Activated CD8-positive, alpha-beta T cell treated with anti-CD3 and anti-CD28 coated beads, Interleukin-2, amount 10 ng/mL, durations not matched to agents 7 days and 5 days (primary cell): ENCODE results near the gene VWA7. TPM values are rescaled to one million over a fixed set of nuclear protein-coding genes. Genes with fewer than 3 reads are reported as not detected.

Experiments
- ATAC-seq: fragments of 150-1000 bp; cut with Tn5 transposase; one replicate; pipeline ENCODE4 v1.10.0; 2021; ENCODE audit warnings: moderate library complexity
- CTCF ChIA-PET: fragments of 350-600 bp; sonication (Branson Sonifier 250); formaldehyde crosslinking; loops from one replicate; lab custom pipeline; 2021; ENCODE audit warnings: antibody characterized with exemption; lab: Charles Lee
- POLR2A ChIA-PET: fragments of 350-600 bp; sonication (Branson Sonifier 250); formaldehyde crosslinking; loops from one replicate; lab custom pipeline; 2021; ENCODE audit warnings: antibody characterized with exemption; lab: Charles Lee
- DNase-seq: peaks from one replicate; pipeline ENCODE4 v3.0.0-alpha.2; 2020
- H3K27ac Mint-ChIP-seq: one replicate; pipeline ENCODE4 v1.8.0; 2021; ENCODE audit warnings: mild to moderate bottlenecking, mixed read lengths
- H3K27me3 Mint-ChIP-seq: one replicate; pipeline ENCODE4 v1.8.0; 2021; ENCODE audit warnings: low read depth, mixed read lengths
- H3K36me3 Mint-ChIP-seq: one replicate; pipeline ENCODE4 v1.8.0; 2021; ENCODE audit warnings: low read depth, mixed read lengths
- H3K4me1 Mint-ChIP-seq: one replicate; pipeline ENCODE4 v1.8.0; 2021; ENCODE audit warnings: low read depth, mixed read lengths
- H3K4me3 Mint-ChIP-seq: one replicate; pipeline ENCODE4 v1.8.0; 2021; ENCODE audit warnings: mild to moderate bottlenecking, mixed read lengths
- H3K9me3 Mint-ChIP-seq: one replicate; pipeline ENCODE4 v1.8.0; 2022; ENCODE audit warnings: mixed read lengths; ENCODE audit not compliant: insufficient read depth
- total RNA-seq, 2 experiments: library from RNA; stranded (reverse); gene quantifications; one replicate each; pipeline ENCODE4 v1.2.3, GENCODE V29; 2021

VWA7 gene
- total RNA-seq, 2 experiments from 2014 or later = 6.4 to 6.6 TPM

DNA sequence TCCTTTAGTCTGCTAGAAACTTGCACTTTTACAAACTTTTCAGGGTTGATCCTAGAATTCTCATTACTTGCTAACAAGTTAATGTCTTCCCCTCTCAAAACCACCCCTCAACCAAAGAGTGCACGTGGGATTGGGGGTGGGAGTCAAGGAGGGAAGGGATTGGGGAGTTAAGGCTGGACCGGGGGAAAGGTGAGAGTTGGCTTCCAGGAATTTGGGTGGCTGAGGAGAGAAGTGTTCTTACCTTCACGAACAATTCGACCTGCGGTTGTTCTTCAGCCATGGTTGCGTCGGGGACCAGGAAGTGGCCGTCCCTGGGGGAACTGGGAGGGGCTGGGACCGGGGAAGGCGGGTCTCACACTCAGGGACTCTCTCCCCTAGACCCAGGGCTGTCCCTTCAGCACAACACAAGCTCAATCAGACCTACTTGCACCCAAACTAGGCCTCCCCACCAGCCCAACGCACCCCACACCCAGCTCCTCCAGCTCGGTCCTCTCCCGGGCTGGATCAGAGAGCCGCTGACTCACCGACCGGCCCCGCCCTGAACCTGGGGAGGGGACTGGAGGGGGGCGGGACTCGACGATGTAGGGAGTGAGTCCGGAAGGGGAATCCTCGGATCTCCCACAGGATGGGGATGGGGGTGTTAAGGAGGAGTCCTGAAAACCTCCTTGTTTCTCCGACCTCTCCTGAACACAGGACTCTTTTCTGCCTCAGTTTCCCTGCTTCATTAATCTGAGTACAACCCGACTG is 40.9 kb downstream of the VWA7 start, which contains the start of gene CLIC1:
Gene CLIC1 (minus strand): TSS at position 510 of the 747 bp plus-strand sequence. CDS start 230 bp downstream, at position 280.
- H3K4me3 Mint-ChIP-seq = peak within 1 kb of the TSS; percentile 92
- ATAC-seq (peak; percentile 43), DNase-seq (peak; percentile 89)
- H3K27ac Mint-ChIP-seq = peak within 1 kb of the TSS; percentile 96
- CTCF ChIA-PET = interaction anchor here (1.1 to 9.7 kb wide), 6 partner anchors 9 to 95 kb away, joined by 4 to 118 read pairs (median 12); partner anchors contain the start of genes HSPA1B and LSM2
- H3K27me3 Mint-ChIP-seq = no peaks in the 10 kb centered on the region
- H3K9me3 Mint-ChIP-seq = no peaks in the 10 kb centered on the region
- POLR2A ChIA-PET = interaction anchor here (0.5 to 5.6 kb wide), 26 partner anchors 11 to 1402 kb away, joined by 3 to 37 read pairs (median 4); partner anchors contain the start of genes ABHD16A, C6orf47, HSPA1A and HSPA1B
- peaks cover 49% of the 10 kb centered on the region for H3K36me3 Mint-ChIP-seq
- peaks cover 71% of the 10 kb centered on the region for H3K4me1 Mint-ChIP-seq

- ChIA-PET CTCF (interaction anchor here (0.7 to 9.7 kb wide), 6 partner anchors 31 to 97 kb away, joined by 3 to 118 read pairs (median 5); partner anchors contain the start of gene HSPA1B), POLR2A (interaction anchor here (0.7 to 5.1 kb wide), 13 partner anchors 11 to 1633 kb away, joined by 3 to 33 read pairs (median 4); partner anchors contain the start of genes ABHD16A, GPANK1, HSPA1B and MPIG6B)
- H3K4me1 Mint-ChIP-seq = peaks cover 75% of the 10 kb centered on the region
- DNase-seq (peak; percentile 79), ATAC-seq (peak; percentile 26)
- peaks cover 58% of the 10 kb centered on the region for H3K36me3 Mint-ChIP-seq
- no peaks in the 10 kb centered on the region for H3K9me3 Mint-ChIP-seq
- peak overlapping the region; percentile 96 for H3K27ac Mint-ChIP-seq
- H3K27me3 Mint-ChIP-seq = no peaks in the 10 kb centered on the region
- peak overlapping the region; percentile 92 for H3K4me3 Mint-ChIP-seq
Measured at GRCh38 chr6:31734821-31735406, 42.2 kb downstream of the VWA7 start.

GRCh38 chr6:31734247-31734820 is 42.8 kb downstream of the VWA7 start:
- CTCF ChIA-PET = interaction anchor here (0.7 to 9.7 kb wide), 4 partner anchors 31 to 56 kb away, joined by 3 to 118 read pairs (median 3); no protein-coding TSS in a partner anchor
- no peak for ATAC-seq
- H3K27ac Mint-ChIP-seq = peak overlapping the region; percentile 96
- H3K27me3 Mint-ChIP-seq = no peaks in the 10 kb centered on the region
- H3K9me3 Mint-ChIP-seq = no peaks in the 10 kb centered on the region
- no peak for DNase-seq
- POLR2A ChIA-PET = interaction anchor here (0.7 to 5.1 kb wide), 5 partner anchors 11 to 93 kb away, joined by 3 to 33 read pairs (median 5); partner anchors contain the start of genes GPANK1, HSPA1B, MPIG6B and VARS1
- peaks cover 74% of the 10 kb centered on the region for H3K4me1 Mint-ChIP-seq
- H3K36me3 Mint-ChIP-seq = peaks cover 59% of the 10 kb centered on the region
- H3K4me3 Mint-ChIP-seq = peak overlapping the region; percentile 92

- peak overlapping the region; percentile 96 for H3K27ac Mint-ChIP-seq
- ChIA-PET POLR2A (interaction anchor here (5.1 kb wide), 1 partner anchor 94 kb away, joined by 33 read pairs; the partner anchor contains the start of gene HSPA1B), CTCF (interaction anchor here (2.2 kb wide), 1 partner anchor 97 kb away, joined by 10 read pairs; no protein-coding TSS in a partner anchor)
- peaks cover 74% of the 10 kb centered on the region for H3K4me1 Mint-ChIP-seq
- H3K9me3 Mint-ChIP-seq = no peaks in the 10 kb centered on the region
- no peak for ATAC-seq
- DNase-seq = no peak
- peaks cover 64% of the 10 kb centered on the region for H3K36me3 Mint-ChIP-seq
- no peaks in the 10 kb centered on the region for H3K27me3 Mint-ChIP-seq
- H3K4me3 Mint-ChIP-seq = peak overlapping the region; percentile 92
Measured at GRCh38 chr6:31733734-31734133, 43.4 kb downstream of the VWA7 start.

GRCh38 chr6:31732029-31732428 is 45.1 kb downstream of the VWA7 start:
- Mint-ChIP-seq H3K36me3 (peaks cover 78% of the 10 kb centered on the region), H3K4me1 (peaks cover 72% of the 10 kb centered on the region), H3K27ac (peak overlapping the region; percentile 49), H3K9me3 (no peaks in the 10 kb centered on the region), H3K4me3 (peak overlapping the region; percentile 8), H3K27me3 (no peaks in the 10 kb centered on the region)
- DNase-seq = no peak
- ChIA-PET POLR2A (interaction anchor here (0.6 to 7.2 kb wide), 3 partner anchors 7 to 99 kb away, joined by 4 to 83 read pairs (median 4); partner anchors contain the start of gene MSH5), CTCF (interaction anchor here (1.0 to 2.2 kb wide), 3 partner anchors 64 to 98 kb away, joined by 3 to 10 read pairs (median 3); partner anchors contain the start of gene VARS1)
- no peak for ATAC-seq

DNA sequence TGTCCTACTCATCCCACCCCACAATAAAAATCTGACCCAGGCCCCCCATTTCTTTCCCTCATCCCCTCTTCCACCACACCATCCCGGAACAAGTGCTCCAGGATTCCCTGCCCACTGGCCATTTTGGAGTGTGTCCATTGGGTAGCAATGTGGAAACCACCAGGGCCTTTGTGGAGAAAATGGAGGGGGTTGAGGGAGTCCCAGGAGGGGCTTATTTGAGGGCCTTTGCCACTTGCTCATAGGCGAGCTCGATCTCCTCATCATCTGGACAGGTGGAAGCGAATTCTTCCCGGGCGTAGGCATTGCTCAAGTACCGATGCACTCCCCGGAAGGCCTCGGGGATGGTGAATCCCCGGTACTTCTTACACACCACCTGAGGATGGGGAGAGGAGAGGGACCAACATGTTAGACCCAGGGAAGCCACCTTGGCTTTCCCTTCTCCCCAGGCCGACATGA is 46.5 kb downstream of the VWA7 start:
- CTCF ChIA-PET = interaction anchor here (0.7 to 4.9 kb wide), 13 partner anchors 8 to 102 kb away, joined by 3 to 38 read pairs (median 7); partner anchors contain the start of genes HSPA1B, LSM2, MSH5 and VARS1
- H3K27ac Mint-ChIP-seq = peak overlapping the region; percentile 90
- H3K36me3 Mint-ChIP-seq = peaks cover 86% of the 10 kb centered on the region
- H3K9me3 Mint-ChIP-seq = no peaks in the 10 kb centered on the region
- ATAC-seq (no peak), DNase-seq (no peak)
- peak overlapping the region; percentile 95 for H3K4me3 Mint-ChIP-seq
- POLR2A ChIA-PET = interaction anchor here (1.1 to 7.2 kb wide), 7 partner anchors 9 to 100 kb away, joined by 3 to 83 read pairs (median 5); partner anchors contain the start of genes HSPA1L, LY6G6C, MSH5 and VARS1
- no peaks in the 10 kb centered on the region for H3K27me3 Mint-ChIP-seq
- peaks cover 79% of the 10 kb centered on the region for H3K4me1 Mint-ChIP-seq

- POLR2A ChIA-PET = interaction anchor here (0.7 to 7.2 kb wide), 9 partner anchors 9 to 133 kb away, joined by 3 to 83 read pairs (median 4); partner anchors contain the start of genes BAG6, HSPA1L, LY6G6C and MSH5
- DNase-seq = peak; percentile 75
- peak overlapping the region; percentile 90 for H3K27ac Mint-ChIP-seq
- CTCF ChIA-PET = interaction anchor here (0.6 to 4.9 kb wide), 18 partner anchors 9 to 102 kb away, joined by 3 to 38 read pairs (median 6); partner anchors contain the start of genes ABHD16A, HSPA1B, LSM2 and LY6G6D
- peaks cover 81% of the 10 kb centered on the region for H3K4me1 Mint-ChIP-seq
- H3K36me3 Mint-ChIP-seq = peaks cover 82% of the 10 kb centered on the region
- no peaks in the 10 kb centered on the region for H3K9me3 Mint-ChIP-seq
- ATAC-seq = peak; percentile 57
- no peaks in the 10 kb centered on the region for H3K27me3 Mint-ChIP-seq
- H3K4me3 Mint-ChIP-seq = peak overlapping the region; percentile 95
Measured at GRCh38 chr6:31729979-31730630, 47.0 kb downstream of the VWA7 start.

GRCh38 chr6:31729515-31729978 is 47.6 kb downstream of the VWA7 start:
- peaks cover 81% of the 10 kb centered on the region for H3K4me1 Mint-ChIP-seq
- CTCF ChIA-PET = interaction anchor here (0.6 to 4.9 kb wide), 17 partner anchors 10 to 103 kb away, joined by 3 to 38 read pairs (median 6); partner anchors contain the start of genes ABHD16A, HSPA1B, LSM2 and LY6G6D

GRCh38 chr6:31728767-31729514 is 48.2 kb downstream of the VWA7 start, which contains the start of gene DDAH2:
Gene DDAH2 (minus strand): TSS chr6:31729299. CDS start chr6:31729161, 138 bp downstream.
- H3K4me3 Mint-ChIP-seq = peak within 1 kb of the TSS; percentile 95
- no peaks in the 10 kb centered on the region for H3K9me3 Mint-ChIP-seq
- H3K27me3 Mint-ChIP-seq = no peaks in the 10 kb centered on the region
- H3K27ac Mint-ChIP-seq = peak within 1 kb of the TSS; percentile 90
- DNase-seq (no peak), ATAC-seq (peak; percentile 38)
- CTCF ChIA-PET = interaction anchor here (0.6 to 4.9 kb wide), 18 partner anchors 9 to 103 kb away, joined by 3 to 38 read pairs (median 6); partner anchors contain the start of genes ABHD16A, CLIC1, HSPA1B and LSM2
- peaks cover 76% of the 10 kb centered on the region for H3K4me1 Mint-ChIP-seq
- peaks cover 70% of the 10 kb centered on the region for H3K36me3 Mint-ChIP-seq
- POLR2A ChIA-PET = interaction anchor here (0.8 to 7.2 kb wide), 7 partner anchors 8 to 134 kb away, joined by 3 to 83 read pairs (median 4); partner anchors contain the start of genes HSPA1L, LY6G6C, MSH5 and NEU1

More at GRCh38 chr6:31729515-31729978, 47.6 kb downstream of the VWA7 start:
- H3K9me3 Mint-ChIP-seq = no peaks in the 10 kb centered on the region
- DNase-seq = peak; percentile 88
- POLR2A ChIA-PET = interaction anchor here (0.7 to 7.2 kb wide), 9 partner anchors 9 to 133 kb away, joined by 3 to 83 read pairs (median 4); partner anchors contain the start of genes BAG6, HSPA1L, LY6G6C and MSH5
- peak; percentile 67 for ATAC-seq
- H3K36me3 Mint-ChIP-seq = peaks cover 76% of the 10 kb centered on the region
- peak overlapping the region; percentile 95 for H3K4me3 Mint-ChIP-seq
- H3K27ac Mint-ChIP-seq = peak overlapping the region; percentile 90
- H3K27me3 Mint-ChIP-seq = no peaks in the 10 kb centered on the region
